PFSK-1 (cell line): ENCODE results near the gene ECE2.

ENCODE experiments used
- POLR2AphosphoS5 ChIP-seq: IDR thresholded peaks from 2 replicates; pipeline ENCODE4 v1.6.1; 2012; ENCODE audit warnings: low read depth, mild to moderate bottlenecking, control low read depth, low read length, moderate library complexity
- TAF1 ChIP-seq: IDR thresholded peaks from 2 replicates; pipeline ENCODE4 v1.6.1; 2012; ENCODE audit warnings: low read length, control low read depth, borderline replicate concordance; ENCODE audit not compliant: insufficient read depth

DNA sequence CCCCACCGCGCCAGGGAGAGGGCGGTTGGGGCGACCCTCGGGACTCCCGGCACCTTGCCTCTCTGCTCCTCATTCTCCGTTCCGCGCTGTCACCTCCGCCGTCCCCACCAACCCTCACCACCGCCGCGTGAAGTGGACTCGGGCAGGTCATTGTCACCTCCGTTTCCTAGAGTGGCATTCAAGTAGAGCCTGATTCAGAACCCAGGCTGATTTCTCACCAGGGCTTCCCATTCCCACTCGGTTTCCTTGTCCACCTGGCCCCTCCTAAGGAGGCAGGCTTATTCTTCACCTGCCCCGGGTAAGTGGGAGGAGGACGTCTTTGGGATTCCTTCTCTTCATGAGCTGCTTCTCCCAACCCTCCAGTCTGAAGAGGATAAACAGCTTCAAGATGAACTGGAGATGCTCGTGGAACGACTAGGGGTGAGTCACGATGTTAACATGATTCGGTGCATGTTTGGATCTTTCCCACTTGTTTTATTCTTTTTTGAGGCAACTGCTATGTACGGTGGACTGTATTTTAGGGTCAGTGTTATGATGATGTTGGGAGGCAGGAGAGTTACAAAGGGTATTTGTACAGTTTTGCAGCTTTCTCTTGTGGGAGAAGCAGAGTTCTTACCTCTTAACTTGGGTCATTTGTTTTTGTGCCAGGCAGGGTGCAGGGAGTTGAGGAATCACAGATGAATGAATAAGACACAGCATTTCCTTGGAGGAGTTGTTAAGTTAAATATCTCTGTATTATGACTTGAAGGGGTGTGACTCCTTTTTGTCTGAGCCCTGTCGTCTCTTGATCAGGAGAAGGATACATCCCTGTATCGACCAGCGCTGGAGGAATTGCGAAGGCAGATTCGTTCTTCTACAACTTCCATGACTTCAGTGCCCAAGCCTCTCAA, 23.9 kb downstream of the ECE2 start:
- TF ChIP-seq TAF1 = no peak
- TF ChIP-seq POLR2AphosphoS5 = no peak
